SKM-1 treated with dmso at 0.1 percent for 144 hours (cell line): ENCODE results near the gene TMBIM6.

ENCODE experiments used
- DNase-seq: peaks from one replicate; lab custom pipeline; 2025; ENCODE audit not compliant: unreplicated experiment; lab: John Stamatoyannopoulos, UW

Gene TMBIM6

GRCh38 chr12:49796606-49797448 lies 55.5 kb downstream of the TMBIM6 start:
- no peak for DNase-seq

DNA sequence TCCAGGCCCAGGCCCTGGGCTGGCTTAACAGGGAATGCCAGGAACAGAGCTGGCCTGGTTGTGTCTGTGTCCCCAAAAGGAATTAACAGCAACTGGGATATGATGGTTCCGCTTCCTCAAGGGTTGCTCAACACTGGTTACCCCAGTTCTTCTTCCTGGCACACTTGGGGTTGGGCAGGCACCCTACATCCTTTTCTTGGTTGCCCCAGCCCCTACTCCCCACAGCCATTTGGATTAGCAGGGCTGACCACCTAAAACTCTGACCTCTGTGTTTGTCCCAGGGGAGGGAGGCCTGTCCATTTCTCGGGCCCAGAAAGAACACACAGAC lies 56.1 kb downstream of the TMBIM6 start:
- no peak for DNase-seq

GRCh38 chr12:49798248-49798647 lies 56.9 kb downstream of the TMBIM6 start:
- no peak for DNase-seq

- DNase-seq, result no peak
These were observed 57.6 kb downstream of the TMBIM6 start for GRCh38 chr12:49798934-49799333.

GRCh38 chr12:49800421-49801140 lies 59.2 kb downstream of the TMBIM6 start:
- DNase-seq, result no peak

GRCh38 chr12:49801141-49802063 lies 60.0 kb downstream of the TMBIM6 start:
- no peak for DNase-seq

DNA sequence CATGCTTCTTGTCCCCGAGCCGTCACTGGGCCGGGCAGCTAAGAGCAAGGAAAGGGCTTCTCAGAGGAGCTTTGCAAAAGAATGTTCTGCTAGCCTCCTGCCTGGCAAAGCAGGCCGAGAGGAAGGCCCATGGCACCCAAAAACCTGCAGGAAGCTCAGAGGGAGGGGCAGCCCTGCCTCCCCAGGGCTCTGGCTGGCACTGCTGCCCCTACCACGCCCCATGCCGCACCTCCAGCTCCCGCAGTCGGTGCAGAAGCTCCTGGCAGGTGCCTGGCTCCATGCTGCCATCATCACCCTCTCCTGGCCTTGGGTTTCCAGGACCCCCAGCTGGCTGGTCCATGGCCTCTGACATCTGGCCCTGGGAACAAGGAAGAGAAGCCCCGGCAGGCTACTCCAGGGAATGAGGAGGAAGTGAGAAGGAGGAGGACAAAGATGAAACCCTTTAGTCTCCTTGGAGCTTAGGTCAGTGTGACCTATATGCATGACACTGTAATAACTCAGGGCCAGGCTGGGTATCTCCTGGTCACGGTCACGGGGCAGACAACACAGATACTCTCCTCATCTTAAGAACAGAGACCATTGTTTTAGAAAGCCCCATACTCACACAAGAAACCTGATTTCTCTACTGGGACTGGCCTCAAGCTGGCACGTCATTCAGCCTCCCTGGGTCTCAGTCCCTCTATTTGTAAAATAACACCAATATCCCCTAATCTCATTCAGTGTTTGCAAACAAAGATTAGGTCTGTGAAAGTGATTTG lies 62.5 kb downstream of the TMBIM6 start:
- DNase-seq, result no peak

DNA sequence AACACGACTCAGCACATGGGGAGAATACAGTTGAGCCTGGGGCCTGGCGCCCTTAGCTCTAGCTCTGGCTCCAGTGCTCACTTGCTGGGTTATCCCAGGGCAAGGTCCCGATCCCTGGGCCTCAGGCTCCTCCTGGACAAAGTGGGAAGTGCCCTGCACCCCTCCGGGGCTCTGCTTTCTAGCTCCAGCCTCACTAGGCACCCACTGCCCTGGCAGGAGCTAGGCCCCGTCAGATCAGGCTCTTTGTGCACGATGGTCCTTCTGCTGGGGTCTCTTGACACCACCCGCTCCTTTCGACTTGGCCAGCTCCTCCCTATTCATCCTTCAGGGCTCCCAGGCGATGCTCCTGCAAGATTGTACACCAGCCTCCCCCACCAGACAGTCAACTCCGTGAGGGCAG lies 63.5 kb downstream of the TMBIM6 start:
- DNase-seq, result no peak

GRCh38 chr12:49805409-49805808 lies 64.1 kb downstream of the TMBIM6 start:
- no peak for DNase-seq

- DNase-seq, result no peak
These were observed 65.0 kb downstream of the TMBIM6 start for GRCh38 chr12:49806321-49806813.

- no peak for DNase-seq
These were observed 65.5 kb downstream of the TMBIM6 start for GRCh38 chr12:49806877-49807276.

DNA sequence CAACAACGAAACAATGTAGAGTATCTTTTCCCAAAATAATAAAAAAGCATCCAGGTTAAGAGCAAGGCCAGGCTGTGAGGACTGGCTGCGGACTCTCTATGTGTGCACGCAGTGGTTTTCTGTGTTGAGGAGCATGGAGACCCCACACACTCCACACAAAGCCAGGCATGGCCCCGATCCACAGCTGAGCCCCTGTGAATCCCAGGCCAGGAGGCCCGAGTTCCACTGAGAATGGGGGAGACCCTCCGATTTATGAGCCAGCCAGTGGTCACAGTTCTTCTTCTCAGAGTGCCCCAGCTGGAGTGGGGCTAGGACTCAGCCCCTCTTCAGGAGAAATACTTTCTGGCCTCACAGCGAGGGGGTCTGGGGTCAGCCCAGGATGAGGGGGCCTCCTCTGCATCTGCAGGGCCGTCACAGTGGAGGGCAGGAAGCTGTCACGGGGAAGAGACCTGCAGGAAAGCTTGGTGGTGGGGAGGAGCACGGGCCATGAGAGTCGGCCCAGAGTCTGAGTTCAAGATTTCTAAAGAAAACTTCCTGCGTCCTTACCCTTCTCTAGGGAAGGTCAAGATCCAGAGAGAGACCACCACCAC lies 66.7 kb downstream of the TMBIM6 start:
- no peak for DNase-seq

DNA sequence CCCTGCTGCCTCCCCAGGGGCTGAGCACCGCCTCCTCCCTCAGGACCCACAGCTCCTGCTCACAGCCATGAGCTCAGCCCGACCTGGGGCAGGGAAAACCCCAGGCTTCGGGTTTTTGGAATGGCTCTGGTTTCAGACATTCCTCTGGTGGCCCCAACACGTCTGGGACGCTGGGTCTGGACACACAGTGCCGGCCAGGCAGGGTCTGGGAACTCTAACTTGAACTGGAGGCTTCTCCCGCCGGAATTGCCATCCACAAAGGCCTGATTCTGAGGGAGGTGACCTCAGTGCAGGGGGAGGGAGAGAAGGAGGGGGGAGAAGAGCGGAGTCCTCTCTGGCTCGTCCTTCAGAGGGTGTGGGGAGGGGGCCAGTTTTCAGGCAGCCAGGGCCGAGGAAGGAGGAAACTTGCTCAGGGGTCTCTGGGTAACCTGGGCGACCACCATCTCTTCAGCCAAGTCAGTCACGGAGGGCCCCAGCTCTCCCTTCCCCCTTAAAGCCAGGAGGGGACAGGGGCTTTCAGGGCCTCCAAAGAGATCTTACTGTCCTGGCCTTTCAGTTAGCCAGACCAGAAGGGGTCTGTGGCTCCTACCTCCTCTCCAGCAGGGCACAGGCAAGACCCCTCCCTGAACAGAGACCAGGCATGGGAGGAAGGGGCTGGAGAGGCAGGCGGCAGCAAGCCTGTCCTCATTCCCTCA lies 67.5 kb downstream of the TMBIM6 start:
- no peak for DNase-seq

- no peak for DNase-seq
These were observed 68.1 kb downstream of the TMBIM6 start for GRCh38 chr12:49809381-49809905.

- DNase-seq, result no peak
These were observed 68.6 kb downstream of the TMBIM6 start for GRCh38 chr12:49809906-49810389.

- DNase-seq, result no peak
These were observed 69.8 kb downstream of the TMBIM6 start for GRCh38 chr12:49811136-49811535.

GRCh38 chr12:49811961-49812401 lies 70.6 kb downstream of the TMBIM6 start:
- no peak for DNase-seq

DNA sequence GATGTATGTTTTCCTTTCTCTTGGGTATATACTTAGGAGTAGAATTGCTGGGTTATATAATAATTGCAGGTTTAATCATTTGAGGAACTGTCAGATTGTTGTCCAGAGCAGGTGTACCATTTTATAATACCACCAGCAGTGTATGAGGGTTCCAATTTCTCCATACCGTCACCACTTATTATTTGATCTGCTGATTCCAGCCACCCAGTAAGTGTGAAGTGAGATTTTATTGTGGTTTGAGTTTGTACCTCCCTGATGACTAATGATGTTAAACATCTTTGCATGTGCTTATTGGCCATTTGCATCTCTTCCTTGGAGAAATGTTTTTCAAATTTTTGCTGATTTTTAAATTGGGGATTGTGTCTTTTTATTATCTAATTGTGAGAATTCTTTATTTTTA lies 71.8 kb downstream of the TMBIM6 start:
- DNase-seq, result no peak
